Vagina (tissue), 2 donors: ENCODE data around the gene DNAL1. TPM values are rescaled to one million over a fixed set of nuclear protein-coding genes. Genes with fewer than 3 reads are reported as not detected.
A peak's percentile ranks its signal among the peaks of the same experiment; 100 is the strongest.

Experiments
- DNase-seq, 2 donors: peaks; one replicate each; pipeline ENCODE4 v3.0.0-alpha.2; 2017; ENCODE audit errors: extremely low spot score in 2 of 2
- H3K27ac ChIP-seq: fragments of 200-600 bp; sonication (generic); one replicate; pipeline ENCODE4 v1.5.1; 2019
- H3K27me3 ChIP-seq: fragments of 200-600 bp; sonication (generic); one replicate; pipeline ENCODE4 v1.5.1; 2019
- H3K36me3 ChIP-seq, 2 donors: fragments of 200-600 bp; sonication (generic); one replicate each; pipeline ENCODE4 v1.5.1; 2017 to 2019
- H3K4me1 ChIP-seq: fragments of 200-600 bp; sonication (generic); one replicate; pipeline ENCODE4 v1.5.1; 2019
- H3K4me3 ChIP-seq, 2 donors: fragments of 200-600 bp; sonication (generic); 1 replicate in 1 of 2; 2 replicates in 1 of 2; pipeline ENCODE4 v1.5.1; 2016 to 2019
- H3K9me3 ChIP-seq: fragments of 200-600 bp; sonication (generic); one replicate; pipeline ENCODE4 v1.5.1; 2019
- CTCF ChIP-seq, 3 experiments: fragments of 450-650 bp in 2 of 3; fragments of 200-600 bp in 1 of 3; sonication (generic) in 1 of 3; IDR thresholded peaks; one replicate each; pipeline ENCODE4 v1.5.1; 2017 to 2019; ENCODE audit warnings: antibody characterized with exemption in 3 of 3, mild to moderate bottlenecking in 2 of 3, moderate library complexity in 2 of 3
- POLR2A ChIP-seq, 2 donors: fragments of 450-650 bp; IDR thresholded peaks; one replicate each; pipeline ENCODE4 v1.6.1; 2017; ENCODE audit warnings: antibody characterized with exemption in 2 of 2, mild to moderate bottlenecking in 2 of 2, moderate library complexity in 2 of 2
- POLR2AphosphoS5 ChIP-seq, 2 donors: sonication (generic); formaldehyde crosslinking; IDR thresholded peaks; one replicate each; pipeline ENCODE4 v1.9.0; 2017; ENCODE audit warnings: antibody characterized with exemption in 2 of 2, mild to moderate bottlenecking in 2 of 2, low read depth in 1 of 2; ENCODE audit not compliant: insufficient read depth in 1 of 2
- intact Hi-C: fragments of 100-400 bp; cut with DNase I; formaldehyde crosslinking; loops from one replicate; pipeline ENCODE4 v1.15.1; 2023
- total RNA-seq: library from RNA; depleted of rRNA; stranded (reverse); fragments of >200 nt; gene quantifications from one replicate; pipeline ENCODE4 v1.2.3, GENCODE V29; 2016

The DNAL1 gene
- total RNA-seq, 1 donor from 2014 or later, result 4.7 TPM

- H3K27ac ChIP-seq, result no peak overlapping the region
Measured at GRCh38 chr14:73721101-73721821, 76.5 kb downstream of the DNAL1 start.

GRCh38 chr14:73722581-73722980 lies 77.8 kb downstream of the DNAL1 start:
- intact Hi-C loops, result no loop called here
- Histone ChIP-seq H3K27me3 (no peaks in the 10 kb centered on the region), H3K4me3 (no peak overlapping the region), H3K4me1 (peaks cover 54% of the 10 kb centered on the region), H3K27ac (peak overlapping the region; percentile 74), H3K9me3 (no peaks in the 10 kb centered on the region), H3K36me3 (peaks cover 0 to 70% of the 10 kb centered on the region in 2 donors)
- no peak for DNase-seq
- no peak for TF ChIP-seq CTCF (IDR thresholded peaks at IDR 0.05)
- TF ChIP-seq POLR2AphosphoS5 (IDR thresholded peaks at IDR 0.05; ENCODE audit: insufficient read depth in 1 of 2, low read depth in 1 of 2), result no peak
- no peak for TF ChIP-seq POLR2A (IDR thresholded peaks at IDR 0.05)

More at GRCh38 chr14:73721101-73721821, 76.5 kb downstream of the DNAL1 start:
- intact Hi-C loops, result no loop called here
- peaks cover 52% of the 10 kb centered on the region for H3K4me1 ChIP-seq
- no peak for TF ChIP-seq CTCF (IDR thresholded peaks at IDR 0.05)
- no peak for TF ChIP-seq POLR2A (IDR thresholded peaks at IDR 0.05)
- H3K36me3 ChIP-seq, result peaks cover 0 to 64% of the 10 kb centered on the region in 2 donors
- no peaks in the 10 kb centered on the region for H3K27me3 ChIP-seq
- no peaks in the 10 kb centered on the region for H3K9me3 ChIP-seq
- DNase-seq, result no peak
- H3K4me3 ChIP-seq, result no peak overlapping the region

- Histone ChIP-seq H3K4me1 (peaks cover 50% of the 10 kb centered on the region), H3K36me3 (peaks cover 0 to 77% of the 10 kb centered on the region in 2 donors), H3K4me3 (no peak overlapping the region), H3K9me3 (no peaks in the 10 kb centered on the region), H3K27me3 (no peaks in the 10 kb centered on the region), H3K27ac (peak overlapping the region; percentile 74)
- intact Hi-C loops, result no loop called here
- no peak for DNase-seq
- TF ChIP-seq POLR2A (IDR thresholded peaks at IDR 0.05), result no peak
- no peak for TF ChIP-seq POLR2AphosphoS5 (IDR thresholded peaks at IDR 0.05; ENCODE audit: insufficient read depth in 1 of 2, low read depth in 1 of 2)
Measured at GRCh38 chr14:73723406-73723796, 78.6 kb downstream of the DNAL1 start.

GRCh38 chr14:73723797-73724661 lies 79.2 kb downstream of the DNAL1 start:
- Histone ChIP-seq H3K27me3 (no peaks in the 10 kb centered on the region), H3K9me3 (no peaks in the 10 kb centered on the region), H3K4me1 (peaks cover 56% of the 10 kb centered on the region), H3K4me3 (peak overlapping the region in 1 of 2 donors; percentile 5), H3K27ac (peak overlapping the region; percentile 74), H3K36me3 (peaks cover 0 to 72% of the 10 kb centered on the region in 2 donors)
- DNase-seq, result peak in 1 of 2 donors; percentile 86
- intact Hi-C loops, result no loop called here
- TF ChIP-seq POLR2AphosphoS5 (IDR thresholded peaks at IDR 0.05; ENCODE audit: insufficient read depth in 1 of 2, low read depth in 1 of 2) (peak; percentile 45 to 89), CTCF (IDR thresholded peaks at IDR 0.05) (peak in 1 of 3 experiments; percentile 41), POLR2A (IDR thresholded peaks at IDR 0.05) (no peak)

GRCh38 chr14:73724696-73725095 lies 79.9 kb downstream of the DNAL1 start:
- no peak for DNase-seq
- H3K9me3 ChIP-seq, result no peaks in the 10 kb centered on the region
- no peaks in the 10 kb centered on the region for H3K27me3 ChIP-seq
- H3K4me1 ChIP-seq, result peaks cover 62% of the 10 kb centered on the region
- TF ChIP-seq POLR2AphosphoS5 (IDR thresholded peaks at IDR 0.05; ENCODE audit: insufficient read depth in 1 of 2, low read depth in 1 of 2) (no peak), CTCF (IDR thresholded peaks at IDR 0.05) (no peak), POLR2A (IDR thresholded peaks at IDR 0.05) (no peak)
- intact Hi-C loops, result loop anchor here (5.0 kb wide), 3 partner anchors 38 to 103 kb away; a partner anchor contains a TSS
- H3K27ac ChIP-seq, result peak overlapping the region; percentile 74
- H3K36me3 ChIP-seq, result peaks cover 0 to 75% of the 10 kb centered on the region in 2 donors
- no peak overlapping the region for H3K4me3 ChIP-seq
